ENCODE data around the gene ZNF277. TPM values are rescaled to one million over a fixed set of nuclear protein-coding genes. Genes with fewer than 3 reads are reported as not detected.

Gene ZNF277
- total and polyA plus RNA-seq, 2 donors (not counting 3 experiments of a cell fraction or from before 2014, with no cell fraction given), result 7.8 to 22.6 TPM

GRCh38 chr7:112280267-112280666 lies 73.8 kb downstream of the ZNF277 start:
- DNase-seq (ENCODE audit: low read depth, low spot score) (no peak), FAIRE-seq (no peak)
- H3K9me3 ChIP-seq (replicated peaks; ENCODE audit: control insufficient read depth, insufficient read depth, low read length), result no peaks in the 10 kb centered on the region
- H3K27me3 ChIP-seq (ENCODE audit: control insufficient read depth in 2 of 2, insufficient read depth in 2 of 2, low read length in 2 of 2), result no peaks in the 10 kb centered on the region
- no peaks in the 10 kb centered on the region for H3K36me3 ChIP-seq (ENCODE audit: control insufficient read depth in 2 of 2, extremely low read depth in 1 of 2, insufficient read depth in 2 of 2, low read length in 2 of 2)
- intact Hi-C loops (cut with micrococcal nuclease), result no loop called here
- H3K4me3 ChIP-seq (replicated peaks in 1 of 3; ENCODE audit: insufficient read depth in 1 of 3, low read depth in 1 of 3, low read length in 3 of 3), result no peak overlapping the region
- TF ChIP-seq MAX (IDR thresholded peaks at IDR 0.05; ENCODE audit: insufficient read depth, insufficient read length) (no peak), POLR2AphosphoS5 (IDR thresholded peaks at IDR 0.05; ENCODE audit: insufficient read depth, low read depth, low read length) (no peak), POLR2A (IDR thresholded peaks at IDR 0.05; ENCODE audit: low read depth, low read length) (no peak), EZH2 (IDR thresholded peaks at IDR 0.05; ENCODE audit: borderline replicate concordance, low read depth, low read length, severe bottlenecking) (no peak), JUN (IDR thresholded peaks at IDR 0.05; ENCODE audit: borderline replicate concordance, insufficient read depth, insufficient read length, low read depth) (no peak), CTCF (IDR thresholded peaks at IDR 0.05; ENCODE audit: extremely low read depth in 1 of 2, insufficient read depth in 1 of 2, low read depth in 1 of 2, low read length in 2 of 2) (no peak), GATA2 (IDR thresholded peaks at IDR 0.05; ENCODE audit: insufficient read depth, insufficient read length, low read depth, low read length) (no peak), FOS (IDR thresholded peaks at IDR 0.05; ENCODE audit: borderline replicate concordance, insufficient read depth, low read length) (no peak), MYC (IDR thresholded peaks at IDR 0.05; ENCODE audit: low read depth, low read length) (no peak)
- ChIA-PET CTCF (interaction anchor here (0.5 kb wide), 1 partner anchor 50 kb away, joined by 3 read pairs; no protein-coding TSS in a partner anchor), POLR2A (no interaction called here)
- no peaks in the 10 kb centered on the region for H3K9me1 ChIP-seq (replicated peaks; ENCODE audit: control insufficient read depth, extremely low read depth, insufficient read depth, low read length)
- dilution Hi-C loops (cut with MboI; ENCODE audit: extremely low pct_ligation_motif_present, low sequenced_read_pairs), result no loop called here
- H4K20me1 ChIP-seq (replicated peaks; ENCODE audit: control insufficient read depth, extremely low read depth, insufficient read depth, low read length), result no peaks in the 10 kb centered on the region
- H2AFZ ChIP-seq (ENCODE audit: low read depth, low read length), result no peak overlapping the region
- H3K9ac ChIP-seq (replicated peaks; ENCODE audit: extremely low read depth, insufficient read depth, low read length), result no peak overlapping the region
- no peak overlapping the region for H3K27ac ChIP-seq (ENCODE audit: insufficient read depth, low read depth, low read length)
- no peak overlapping the region for H3K4me2 ChIP-seq (ENCODE audit: insufficient read depth, low read length)
- BruUV-seq (replicated peaks), result no TSS peak
- no peaks in the 10 kb centered on the region for H3K79me2 ChIP-seq (ENCODE audit: control insufficient read depth, insufficient read depth, low read length)
- no peaks in the 10 kb centered on the region for H3K4me1 ChIP-seq (ENCODE audit: control insufficient read depth, extremely low read depth, insufficient read depth, low read length)

Measured in endothelial cell of umbilical vein (primary cell).